ENCODE data around the gene CC2D1A. TPM values are rescaled to one million over a fixed set of nuclear protein-coding genes. Genes with fewer than 3 reads are reported as not detected.
A peak's percentile ranks its signal among the peaks of the same experiment; 100 is the strongest.

Gene CC2D1A
- total RNA-seq, 1 experiment from 2014 or later, result 22.8 TPM

DNA sequence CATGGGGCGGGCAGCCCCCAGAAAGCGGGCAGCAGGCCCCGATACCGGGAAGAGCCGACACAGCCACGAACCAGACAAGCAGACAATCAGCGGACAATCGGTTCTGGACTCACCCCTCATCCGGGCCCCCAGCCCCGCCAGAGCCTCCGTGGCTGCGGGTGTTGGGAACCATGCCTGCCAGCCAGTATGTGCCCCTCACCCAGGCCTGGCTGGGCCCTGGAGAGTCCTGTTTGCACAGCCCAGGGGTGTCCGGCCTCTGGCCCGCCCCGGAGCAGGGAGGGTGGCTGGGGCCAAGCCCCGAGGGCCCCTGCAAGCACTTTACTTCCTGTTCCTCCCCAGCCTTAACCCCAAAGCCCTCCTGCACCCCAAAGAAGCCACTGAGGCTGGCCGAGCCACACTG, 24.4 kb downstream of the CC2D1A start:
- Histone ChIP-seq H3K27me3 (ENCODE audit: control insufficient read depth, insufficient read depth, low read length) (no peaks in the 10 kb centered on the region), H3K36me3 (replicated peaks; ENCODE audit: control insufficient read depth, insufficient read depth, low read length) (peaks cover 3% of the 10 kb centered on the region), H3K4me3 (ENCODE audit: insufficient read depth, low read depth, low read length) (no peak overlapping the region)
- DNase-seq, result peak; percentile 55

GRCh38 chr19:13931391-13932148, 25.6 kb downstream of the CC2D1A start:
- H3K36me3 ChIP-seq (replicated peaks; ENCODE audit: control insufficient read depth, insufficient read depth, low read length), result no peaks in the 10 kb centered on the region; the same call in none of the 2 replicates
- peak; percentile 46 for DNase-seq
- H3K27me3 ChIP-seq (ENCODE audit: control insufficient read depth, insufficient read depth, low read length), result no peaks in the 10 kb centered on the region
- no peak overlapping the region for H3K4me3 ChIP-seq (ENCODE audit: insufficient read depth, low read depth, low read length)

GRCh38 chr19:13932149-13932637, 26.2 kb downstream of the CC2D1A start:
- H3K27me3 ChIP-seq (ENCODE audit: control insufficient read depth, insufficient read depth, low read length), result no peaks in the 10 kb centered on the region
- no peak overlapping the region for H3K4me3 ChIP-seq (ENCODE audit: insufficient read depth, low read depth, low read length)
- H3K36me3 ChIP-seq (replicated peaks; ENCODE audit: control insufficient read depth, insufficient read depth, low read length), result no peaks in the 10 kb centered on the region; the same call in none of the 2 replicates

DNA sequence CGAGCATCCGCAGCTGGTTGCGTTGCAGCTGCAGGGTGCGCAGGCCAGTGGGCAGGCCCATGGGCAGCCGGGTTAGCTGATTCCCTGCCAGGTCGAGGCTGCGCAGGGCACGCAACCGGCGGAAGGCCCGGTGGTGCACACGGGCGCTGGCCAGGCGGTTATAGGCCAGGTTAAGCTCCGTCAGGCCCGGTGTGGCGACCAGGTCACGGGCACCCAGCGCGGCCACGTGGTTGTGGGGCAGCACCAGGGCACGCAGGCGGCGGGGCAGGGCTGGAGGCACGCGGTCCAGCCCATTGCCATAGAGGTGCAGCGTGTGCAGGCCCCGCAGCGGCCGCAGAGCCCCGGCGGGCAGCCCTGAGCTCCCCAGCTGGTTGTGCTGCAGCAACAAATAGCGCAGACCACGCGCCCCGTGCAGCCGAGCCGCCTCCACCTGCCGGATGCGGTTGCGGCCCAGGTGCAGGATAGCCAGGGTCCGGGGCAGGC, 27.0 kb downstream of the CC2D1A start:
- H3K36me3 ChIP-seq (replicated peaks; ENCODE audit: control insufficient read depth, insufficient read depth, low read length), result no peaks in the 10 kb centered on the region; the same call in none of the 2 replicates
- H3K4me3 ChIP-seq (ENCODE audit: insufficient read depth, low read depth, low read length), result no peak overlapping the region
- peak; percentile 56 for DNase-seq
- H3K27me3 ChIP-seq (ENCODE audit: control insufficient read depth, insufficient read depth, low read length), result no peaks in the 10 kb centered on the region

More at GRCh38 chr19:13932149-13932637, 26.2 kb downstream of the CC2D1A start:
- peak; percentile 10 for DNase-seq

GRCh38 chr19:13934785-13935109, 28.7 kb downstream of the CC2D1A start:
- H3K4me3 ChIP-seq (ENCODE audit: insufficient read depth, low read depth, low read length), result no peak overlapping the region
- H3K27me3 ChIP-seq (ENCODE audit: control insufficient read depth, insufficient read depth, low read length), result no peaks in the 10 kb centered on the region
- no peak for DNase-seq
- H3K36me3 ChIP-seq (replicated peaks; ENCODE audit: control insufficient read depth, insufficient read depth, low read length), result no peaks in the 10 kb centered on the region; the same call in 1 of the 2 replicates

- no peaks in the 10 kb centered on the region for H3K27me3 ChIP-seq (ENCODE audit: control insufficient read depth, insufficient read depth, low read length)
- no peak overlapping the region for H3K4me3 ChIP-seq (ENCODE audit: insufficient read depth, low read depth, low read length)
- no peaks in the 10 kb centered on the region; the same call in 1 of the 2 replicates for H3K36me3 ChIP-seq (replicated peaks; ENCODE audit: control insufficient read depth, insufficient read depth, low read length)
- DNase-seq, result peak; percentile 92
Measured at GRCh38 chr19:13935765-13936510, 29.9 kb downstream of the CC2D1A start.

DNA sequence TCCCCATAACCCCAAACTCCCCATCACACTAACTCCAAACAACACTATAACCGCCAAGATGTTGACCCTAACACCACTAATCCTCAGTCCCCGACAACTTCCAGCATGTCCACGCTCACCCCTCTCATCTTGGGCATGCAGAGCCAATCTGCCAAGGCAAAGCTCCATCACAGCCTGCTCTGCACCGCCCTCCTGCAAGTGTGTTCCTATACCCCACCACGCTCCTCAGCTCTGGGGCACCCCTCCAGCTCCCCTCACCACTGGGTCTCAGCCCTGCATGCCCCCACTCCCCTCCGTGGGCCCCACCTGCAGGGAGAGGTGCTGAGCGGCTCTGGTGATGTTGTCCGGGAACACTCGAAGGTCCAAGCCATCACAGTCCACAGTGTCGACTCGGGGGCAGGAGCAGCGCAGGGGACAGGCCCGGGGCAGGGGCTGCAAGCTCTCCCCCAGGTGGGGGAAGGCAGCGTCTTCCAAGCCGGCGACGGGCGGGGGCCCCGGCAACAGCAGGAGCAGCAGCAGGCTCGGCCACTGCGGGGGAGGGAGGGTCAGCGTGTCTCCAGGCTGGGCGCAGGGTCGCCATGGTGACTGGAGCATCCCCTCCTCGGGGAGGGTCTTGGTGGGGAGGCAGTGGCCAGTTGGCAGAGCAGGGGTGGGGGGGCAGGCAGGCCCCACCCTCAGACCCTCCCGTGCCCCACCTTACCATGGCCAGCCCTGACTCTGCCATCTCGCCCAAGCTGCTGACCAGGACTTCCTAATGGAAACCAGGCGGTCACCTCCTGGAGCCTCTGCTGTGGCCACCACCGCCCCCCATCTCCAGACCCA, 31.7 kb downstream of the CC2D1A start:
- DNase-seq, result peak; percentile 80
- no peaks in the 10 kb centered on the region for H3K27me3 ChIP-seq (ENCODE audit: control insufficient read depth, insufficient read depth, low read length)
- H3K4me3 ChIP-seq (ENCODE audit: insufficient read depth, low read depth, low read length), result no peak overlapping the region; the same call in 1 of the 2 replicates
- no peaks in the 10 kb centered on the region for H3K36me3 ChIP-seq (replicated peaks; ENCODE audit: control insufficient read depth, insufficient read depth, low read length)

- no peaks in the 10 kb centered on the region for H3K27me3 ChIP-seq (ENCODE audit: control insufficient read depth, insufficient read depth, low read length)
- H3K36me3 ChIP-seq (replicated peaks; ENCODE audit: control insufficient read depth, insufficient read depth, low read length), result no peaks in the 10 kb centered on the region
- H3K4me3 ChIP-seq (ENCODE audit: insufficient read depth, low read depth, low read length), result no peak within 1 kb of the TSS; the same call in 1 of the 2 replicates
- peak; percentile 73 for DNase-seq
Measured at GRCh38 chr19:13938301-13939064, 32.5 kb downstream of the CC2D1A start, which contains the start of gene PODNL1. PODNL1 (minus strand) TSS chr19:13938417; CDS start chr19:13938181, 236 bp downstream.

DNA sequence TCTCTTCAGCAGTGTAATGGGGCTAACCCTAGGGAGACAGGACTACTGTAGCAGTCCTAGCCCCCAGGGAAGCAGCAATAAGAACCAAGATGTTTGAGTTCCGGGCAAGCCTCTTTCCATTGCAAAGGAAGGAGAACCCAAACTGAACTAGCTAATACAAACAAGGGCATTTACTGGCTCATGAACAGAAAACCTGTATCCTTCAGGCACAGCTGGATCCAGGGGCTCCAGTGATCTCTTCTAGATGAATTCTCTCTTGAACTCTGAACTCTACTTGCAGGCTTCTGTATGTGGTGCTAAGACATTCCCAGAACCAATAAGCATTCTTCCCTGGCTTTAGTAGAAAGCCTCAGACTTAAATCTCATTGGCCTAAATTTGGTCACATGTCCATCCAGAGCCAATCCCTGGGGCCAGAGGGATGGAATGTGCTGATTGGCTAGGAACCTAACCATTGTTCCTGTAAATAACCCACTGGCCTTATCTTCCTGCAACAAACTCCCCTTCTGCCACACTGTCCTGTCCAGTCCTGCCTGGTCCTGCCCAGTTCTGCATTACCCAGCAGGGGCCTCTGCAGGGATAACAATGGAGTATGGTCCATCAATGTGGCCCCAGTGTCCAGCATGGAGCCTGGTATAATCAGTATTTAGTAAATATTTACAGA, 36.2 kb downstream of the CC2D1A start:
- Histone ChIP-seq H3K27me3 (ENCODE audit: control insufficient read depth, insufficient read depth, low read length) (no peaks in the 10 kb centered on the region), H3K4me3 (ENCODE audit: insufficient read depth, low read depth, low read length) (no peak overlapping the region), H3K36me3 (replicated peaks; ENCODE audit: control insufficient read depth, insufficient read depth, low read length) (no peaks in the 10 kb centered on the region)
- DNase-seq, result peak; percentile 43

DNA sequence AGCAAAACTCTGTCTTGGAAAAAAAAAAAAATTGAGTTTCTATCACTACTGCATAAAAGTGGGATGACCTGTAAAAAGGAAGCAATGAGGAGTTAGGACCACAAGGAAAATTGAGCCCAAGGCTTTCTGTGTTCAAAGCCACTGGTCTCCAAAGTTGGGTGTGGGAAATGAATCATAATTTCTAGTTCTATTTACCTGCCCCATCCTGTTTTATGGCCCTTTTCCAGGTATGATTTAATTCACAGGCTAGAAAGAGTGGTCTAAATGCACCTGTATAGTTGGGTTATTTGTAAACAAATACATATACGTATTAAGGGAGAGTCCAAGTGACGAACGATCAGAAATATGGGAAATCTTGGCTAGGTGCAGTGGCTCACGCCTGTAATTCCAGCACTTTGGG, 40.4 kb downstream of the CC2D1A start:
- DNase-seq, result no peak
- H3K36me3 ChIP-seq (replicated peaks; ENCODE audit: control insufficient read depth, insufficient read depth, low read length), result no peaks in the 10 kb centered on the region

DNA sequence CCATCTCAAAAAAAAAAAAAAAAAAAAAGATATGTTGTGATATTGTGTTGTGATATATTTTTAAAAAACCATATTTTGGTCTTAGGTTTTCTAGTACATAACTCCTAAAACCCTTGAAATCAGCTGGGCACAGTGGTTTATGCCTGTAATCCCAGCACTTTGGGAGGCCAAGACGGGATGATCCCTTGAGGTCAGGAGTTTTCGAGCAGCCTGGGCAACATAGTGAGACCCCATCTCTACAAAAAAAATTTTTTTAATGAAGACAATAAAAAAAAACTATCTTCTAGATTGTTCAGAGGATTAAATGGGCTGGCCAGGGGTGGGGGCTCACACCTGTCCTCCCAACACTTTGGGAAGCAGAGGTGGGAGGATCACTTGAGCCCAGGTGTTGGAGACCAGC, 45.0 kb downstream of the CC2D1A start:
- H3K36me3 ChIP-seq (replicated peaks; ENCODE audit: control insufficient read depth, insufficient read depth, low read length), result peaks cover 9% of the 10 kb centered on the region
- no peak for DNase-seq
- no peaks in the 10 kb centered on the region for H3K27me3 ChIP-seq (ENCODE audit: control insufficient read depth, insufficient read depth, low read length)

More for the DNA sequence above, 40.4 kb downstream of the CC2D1A start:
- Histone ChIP-seq H3K4me3 (ENCODE audit: insufficient read depth, low read depth, low read length) (no peak overlapping the region), H3K27me3 (ENCODE audit: control insufficient read depth, insufficient read depth, low read length) (no peaks in the 10 kb centered on the region)

GRCh38 chr19:13951799-13952153, 45.8 kb downstream of the CC2D1A start:
- Histone ChIP-seq H3K4me3 (ENCODE audit: insufficient read depth, low read depth, low read length) (peak overlapping the region; percentile 37), H3K36me3 (replicated peaks; ENCODE audit: control insufficient read depth, insufficient read depth, low read length) (peaks cover 16% of the 10 kb centered on the region), H3K27me3 (ENCODE audit: control insufficient read depth, insufficient read depth, low read length) (no peaks in the 10 kb centered on the region)
- no peak for DNase-seq

More for the DNA sequence above, 45.0 kb downstream of the CC2D1A start:
- no peak overlapping the region for H3K4me3 ChIP-seq (ENCODE audit: insufficient read depth, low read depth, low read length)
